ACC112 (cell line): ENCODE measurements around the gene MRNIP.

Experiments used
- H2AFZ ChIP-seq: fragments of 200-600 bp; sonication (generic); one replicate; pipeline ENCODE4 v1.6.0; 2017; ENCODE audit warnings: antibody characterized with exemption, low read length; ENCODE audit not compliant: unreplicated experiment
- H3K27ac ChIP-seq: fragments of 200-600 bp; sonication (generic); 2 replicates; pipeline ENCODE4 v1.5.1; 2014; ENCODE audit warnings: low read depth, mild to moderate bottlenecking, antibody characterized with exemption, low read length, moderate library complexity
- H3K27me3 ChIP-seq: fragments of 200-600 bp; sonication (generic); 2 replicates; pipeline ENCODE4 v1.6.1; 2014; ENCODE audit warnings: mild to moderate bottlenecking, antibody characterized with exemption, low read length, moderate library complexity, mixed read lengths; ENCODE audit not compliant: insufficient read depth
- H3K36me3 ChIP-seq: fragments of 200-600 bp; sonication (generic); 2 replicates; pipeline ENCODE4 v1.6.1; 2016; ENCODE audit warnings: mild to moderate bottlenecking, antibody characterized with exemption, low read length, moderate library complexity, mixed read lengths; ENCODE audit not compliant: insufficient read depth
- H3K4me1 ChIP-seq: fragments of 200-600 bp; sonication (generic); one replicate; pipeline ENCODE4 v1.6.1; 2016; ENCODE audit warnings: low read length, mixed read lengths; ENCODE audit not compliant: insufficient read depth, unreplicated experiment, control insufficient read depth
- H3K4me3 ChIP-seq: fragments of 200-600 bp; sonication (generic); 2 replicates; pipeline ENCODE4 v1.5.1; 2014; ENCODE audit warnings: mild to moderate bottlenecking, low read depth, low read length
- H3K79me2 ChIP-seq: fragments of 200-600 bp; sonication (generic); one replicate; pipeline ENCODE4 v1.6.0; 2016; ENCODE audit warnings: low read length; ENCODE audit not compliant: control insufficient read depth, unreplicated experiment, insufficient read depth

Gene MRNIP

DNA sequence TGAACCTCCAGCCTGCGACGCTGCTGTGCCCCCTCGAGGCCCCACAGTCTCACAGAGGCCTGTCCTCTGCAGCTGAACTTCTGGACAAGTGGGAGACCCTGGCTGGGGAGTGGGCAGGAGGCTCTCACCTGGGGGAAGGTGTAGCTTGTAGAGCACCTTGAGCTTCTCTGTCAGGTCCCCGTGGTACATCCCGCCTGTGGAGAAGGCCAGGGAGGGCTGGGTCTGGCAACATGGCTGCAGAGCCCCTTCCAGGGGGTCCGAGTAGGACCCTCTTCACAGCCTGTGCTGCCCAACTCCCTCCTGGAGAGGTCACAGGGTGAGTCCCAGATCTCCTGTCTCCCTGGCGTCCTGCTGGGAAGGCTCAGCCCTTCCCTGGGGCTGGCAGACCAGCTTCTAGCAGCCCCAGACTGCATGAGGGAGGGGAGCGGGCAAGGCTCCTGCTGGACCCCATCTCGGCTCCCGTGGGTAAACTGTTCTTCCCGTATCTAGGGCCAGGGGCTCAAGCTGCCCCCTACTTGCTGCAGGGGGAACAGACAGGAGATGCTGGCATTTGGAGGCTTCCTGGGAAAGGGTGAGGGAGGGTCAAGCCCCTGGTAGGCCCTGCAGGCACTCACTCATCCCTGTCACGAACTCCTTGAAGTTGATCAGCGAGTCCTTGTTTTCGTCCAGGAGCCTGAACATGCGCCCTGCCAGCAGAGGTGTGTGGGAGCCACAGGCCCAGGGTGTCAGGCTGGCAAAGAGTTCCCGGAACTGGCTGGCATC lies 11.2 kb upstream of the MRNIP start:
- Histone ChIP-seq H3K4me3 (no peak overlapping the region), H3K27me3 (no peaks in the 10 kb centered on the region), H2AFZ (no peak overlapping the region), H3K27ac (no peak overlapping the region), H3K36me3 (peaks cover 6% of the 10 kb centered on the region; the same call in 1 of the 2 replicates), H3K4me1 (no peaks in the 10 kb centered on the region), H3K79me2 (no peaks in the 10 kb centered on the region)

DNA sequence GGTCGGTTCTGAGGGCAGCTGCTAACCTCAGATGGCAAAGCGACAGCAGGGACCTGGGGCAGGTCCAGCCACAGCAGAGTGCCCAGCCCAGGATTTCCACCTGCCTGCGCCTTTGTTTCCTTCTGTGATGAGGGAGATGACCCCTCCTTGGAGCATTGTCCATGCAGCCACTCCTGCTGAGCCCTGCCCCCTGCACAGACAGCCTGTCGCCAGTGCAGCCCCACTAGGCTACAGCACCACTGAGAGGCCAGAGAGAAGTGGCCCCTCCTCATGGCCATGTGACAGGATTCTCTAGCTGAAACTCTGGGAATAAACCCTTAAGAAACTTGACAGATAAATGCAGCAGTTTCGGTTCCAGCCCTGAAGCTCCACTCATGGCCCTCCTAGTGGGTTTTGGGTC lies 10.5 kb upstream of the MRNIP start:
- no peak overlapping the region for H3K27ac ChIP-seq
- no peaks in the 10 kb centered on the region for H3K4me1 ChIP-seq
- no peaks in the 10 kb centered on the region for H3K79me2 ChIP-seq
- H3K4me3 ChIP-seq = no peak overlapping the region
- peaks cover 6% of the 10 kb centered on the region; the same call in 1 of the 2 replicates for H3K36me3 ChIP-seq
- no peaks in the 10 kb centered on the region for H3K27me3 ChIP-seq
- no peak overlapping the region for H2AFZ ChIP-seq

DNA sequence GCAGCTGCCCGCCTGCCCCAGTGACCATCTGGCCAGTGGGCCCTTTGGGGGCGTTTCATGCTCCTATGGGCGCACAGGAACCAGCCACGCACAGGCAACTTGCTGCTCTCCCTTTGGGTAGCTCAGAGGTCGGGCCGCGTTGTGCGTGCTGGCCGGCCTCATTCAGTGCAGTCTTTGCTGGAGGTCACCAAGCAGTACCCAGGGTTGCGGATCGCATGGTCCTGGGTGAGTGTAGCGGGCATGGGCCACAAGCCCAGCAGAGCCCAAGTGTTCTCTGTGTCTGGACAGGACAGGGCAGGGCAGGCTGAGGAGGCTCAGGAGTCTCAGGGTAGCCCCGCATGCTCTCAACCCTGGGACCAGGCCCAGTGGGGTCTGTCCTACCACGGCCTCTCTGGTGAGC lies 9.9 kb upstream of the MRNIP start:
- Histone ChIP-seq H3K27ac (no peak overlapping the region), H3K4me1 (no peaks in the 10 kb centered on the region), H3K79me2 (no peaks in the 10 kb centered on the region), H3K4me3 (no peak overlapping the region), H2AFZ (no peak overlapping the region), H3K27me3 (no peaks in the 10 kb centered on the region), H3K36me3 (peaks cover 11% of the 10 kb centered on the region; the same call in 1 of the 2 replicates)

DNA sequence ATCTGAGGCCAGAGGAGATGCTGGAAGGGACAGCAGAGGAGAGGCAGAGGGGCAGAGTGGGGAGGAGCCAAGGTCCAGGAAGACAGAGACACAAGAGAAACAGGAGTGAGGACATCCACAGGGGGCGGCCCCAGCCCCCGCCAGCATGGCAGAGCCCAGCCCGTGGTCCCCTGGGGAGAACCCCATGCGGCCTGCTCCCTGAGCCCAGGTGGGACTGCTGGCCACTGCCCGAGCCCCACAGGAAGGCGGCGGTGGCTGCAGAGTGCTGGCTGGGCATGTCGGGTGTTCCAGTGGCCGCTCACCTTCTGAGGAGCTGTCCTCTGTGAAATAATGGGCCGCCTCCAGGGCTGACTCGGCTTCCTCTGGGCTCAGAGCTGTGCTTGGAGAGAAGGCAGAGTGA lies 8.9 kb upstream of the MRNIP start:
- no peak overlapping the region for H3K27ac ChIP-seq
- H3K4me1 ChIP-seq = no peaks in the 10 kb centered on the region
- no peaks in the 10 kb centered on the region for H3K27me3 ChIP-seq
- no peaks in the 10 kb centered on the region for H3K79me2 ChIP-seq
- no peak overlapping the region for H3K4me3 ChIP-seq
- peaks cover 21% of the 10 kb centered on the region; the same call in 1 of the 2 replicates for H3K36me3 ChIP-seq
- no peak overlapping the region for H2AFZ ChIP-seq

DNA sequence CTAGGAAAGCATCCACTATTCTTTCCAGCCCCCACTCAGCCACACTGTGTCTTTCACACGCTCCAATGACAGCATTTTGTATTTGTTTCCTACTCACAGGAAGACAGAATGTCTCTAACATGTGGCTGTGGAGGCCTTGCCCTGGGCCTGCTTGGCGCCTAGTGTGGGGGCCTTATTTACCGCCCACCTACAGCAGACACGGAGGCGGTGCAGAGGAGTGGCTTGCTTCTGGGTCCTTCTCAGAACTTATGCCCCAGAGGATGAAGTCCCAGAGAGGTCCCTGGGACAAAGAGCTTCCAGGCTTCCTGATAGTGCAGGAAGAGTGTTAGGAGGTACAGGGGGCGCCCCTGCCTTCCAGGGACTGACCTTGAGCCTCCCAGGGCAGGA lies 8.5 kb upstream of the MRNIP start:
- Histone ChIP-seq H3K27ac (no peak overlapping the region), H3K4me3 (no peak overlapping the region), H3K36me3 (peaks cover 25% of the 10 kb centered on the region; the same call in 1 of the 2 replicates), H3K27me3 (no peaks in the 10 kb centered on the region), H3K79me2 (no peaks in the 10 kb centered on the region), H2AFZ (no peak overlapping the region), H3K4me1 (no peaks in the 10 kb centered on the region)

DNA sequence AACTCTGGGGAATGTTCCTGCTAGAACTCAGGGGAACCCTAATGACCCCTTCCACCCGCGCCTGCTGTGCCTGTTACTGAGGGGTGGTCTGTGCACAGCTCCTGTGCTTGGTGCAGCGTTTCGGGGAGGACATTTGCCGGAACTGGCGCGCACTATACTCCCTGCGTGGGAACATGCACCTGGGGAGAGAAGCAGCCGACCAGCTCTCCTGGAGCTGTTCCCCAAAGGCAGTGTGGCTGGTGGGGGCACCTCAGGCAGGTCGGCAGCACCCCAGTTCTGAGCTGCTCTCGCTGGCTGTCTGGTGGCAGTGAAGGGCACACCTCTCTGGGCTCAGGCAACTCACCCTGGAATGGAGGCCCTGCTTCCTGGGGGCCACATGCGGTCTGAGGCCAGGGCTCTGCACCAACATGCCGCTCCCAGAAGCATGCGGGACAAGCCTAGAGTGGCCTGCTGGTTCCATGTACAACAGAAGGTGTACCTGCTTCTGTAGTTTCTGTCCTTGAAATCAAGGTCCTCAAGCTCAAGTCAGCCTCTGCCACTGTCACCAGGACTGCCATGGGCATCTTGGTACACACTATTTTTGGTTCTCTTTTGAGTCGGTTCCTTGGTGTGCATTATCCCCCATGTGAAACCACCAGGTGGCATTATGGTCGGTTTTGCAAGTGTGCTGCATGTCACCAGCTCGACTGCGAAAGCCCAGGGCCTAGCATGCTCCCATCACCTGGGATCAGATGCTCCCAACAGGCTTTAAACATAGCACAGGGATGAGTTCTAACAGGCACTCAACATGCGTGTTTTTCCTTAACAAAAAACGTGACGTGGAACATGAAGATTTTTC lies 7.8 kb upstream of the MRNIP start:
- no peaks in the 10 kb centered on the region for H3K4me1 ChIP-seq
- H3K27me3 ChIP-seq = no peaks in the 10 kb centered on the region
- H3K4me3 ChIP-seq = no peak overlapping the region
- H3K79me2 ChIP-seq = no peaks in the 10 kb centered on the region
- no peak overlapping the region for H2AFZ ChIP-seq
- H3K27ac ChIP-seq = no peak overlapping the region
- peaks cover 27% of the 10 kb centered on the region; the same call in 1 of the 2 replicates for H3K36me3 ChIP-seq

DNA sequence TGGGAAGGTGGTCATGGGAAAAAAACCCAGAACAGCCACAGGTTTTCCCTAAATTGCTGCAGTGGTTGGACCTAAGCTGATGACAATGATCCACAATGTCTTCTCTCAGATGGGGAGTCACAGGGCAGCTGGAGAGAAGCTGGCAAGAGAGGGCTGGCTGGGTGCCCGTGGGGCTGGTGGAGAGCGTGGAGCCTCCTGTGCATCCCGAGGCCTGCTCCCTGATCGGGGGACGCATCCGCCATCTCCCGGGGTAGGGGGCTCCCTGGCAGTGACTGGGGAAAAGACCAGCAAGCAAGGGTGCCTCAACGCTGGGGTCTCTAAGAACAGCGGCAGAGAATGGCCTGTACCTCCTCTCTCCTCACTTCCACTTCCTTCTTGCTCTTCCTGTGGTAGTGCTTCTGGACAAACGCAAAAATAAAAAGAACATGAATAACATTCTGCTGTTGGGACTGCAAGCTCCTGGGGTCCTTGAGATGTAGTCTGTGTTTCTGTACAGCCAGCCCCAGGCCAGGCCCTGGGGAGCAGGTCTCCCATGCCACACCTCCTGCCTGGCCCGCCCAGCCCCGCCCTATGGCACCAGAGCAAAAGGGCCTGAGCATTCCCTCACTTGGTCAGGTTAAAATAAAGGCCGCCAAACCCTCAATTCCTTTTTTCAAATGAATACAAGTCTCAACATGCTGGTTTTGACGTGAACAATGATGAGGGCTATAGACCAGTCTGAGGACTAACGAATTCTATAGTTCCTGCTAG lies 7.0 kb upstream of the MRNIP start:
- H3K4me1 ChIP-seq = no peaks in the 10 kb centered on the region
- H2AFZ ChIP-seq = no peak overlapping the region
- H3K27ac ChIP-seq = no peak overlapping the region
- H3K36me3 ChIP-seq = peaks cover 27% of the 10 kb centered on the region; the same call in 1 of the 2 replicates
- H3K79me2 ChIP-seq = no peaks in the 10 kb centered on the region
- no peak overlapping the region for H3K4me3 ChIP-seq
- H3K27me3 ChIP-seq = no peaks in the 10 kb centered on the region

DNA sequence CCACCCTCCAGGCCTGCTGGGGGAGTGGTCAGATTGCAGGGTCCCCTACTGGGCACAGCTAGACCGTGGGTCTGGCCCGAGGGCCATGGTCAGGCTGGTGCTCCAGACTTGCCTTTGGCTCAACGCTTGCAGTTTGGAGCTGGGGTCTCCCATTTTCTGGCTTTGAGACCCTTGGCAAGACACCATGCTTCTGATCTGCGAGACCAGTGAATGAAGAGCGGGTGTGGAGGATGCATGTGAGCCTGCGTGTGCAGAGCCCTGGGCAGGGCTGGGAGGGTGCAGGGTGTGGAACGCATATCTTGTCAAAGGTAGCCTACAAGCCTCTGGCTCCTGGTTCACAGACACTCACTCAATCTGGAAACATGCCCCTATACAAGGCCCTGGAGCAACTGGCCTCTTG lies 6.1 kb upstream of the MRNIP start:
- Histone ChIP-seq H3K4me3 (no peak overlapping the region), H3K4me1 (peaks cover 10% of the 10 kb centered on the region), H3K79me2 (no peaks in the 10 kb centered on the region), H3K36me3 (peaks cover 24% of the 10 kb centered on the region; the same call in 1 of the 2 replicates), H3K27me3 (no peaks in the 10 kb centered on the region), H2AFZ (no peak overlapping the region), H3K27ac (no peak overlapping the region)

DNA sequence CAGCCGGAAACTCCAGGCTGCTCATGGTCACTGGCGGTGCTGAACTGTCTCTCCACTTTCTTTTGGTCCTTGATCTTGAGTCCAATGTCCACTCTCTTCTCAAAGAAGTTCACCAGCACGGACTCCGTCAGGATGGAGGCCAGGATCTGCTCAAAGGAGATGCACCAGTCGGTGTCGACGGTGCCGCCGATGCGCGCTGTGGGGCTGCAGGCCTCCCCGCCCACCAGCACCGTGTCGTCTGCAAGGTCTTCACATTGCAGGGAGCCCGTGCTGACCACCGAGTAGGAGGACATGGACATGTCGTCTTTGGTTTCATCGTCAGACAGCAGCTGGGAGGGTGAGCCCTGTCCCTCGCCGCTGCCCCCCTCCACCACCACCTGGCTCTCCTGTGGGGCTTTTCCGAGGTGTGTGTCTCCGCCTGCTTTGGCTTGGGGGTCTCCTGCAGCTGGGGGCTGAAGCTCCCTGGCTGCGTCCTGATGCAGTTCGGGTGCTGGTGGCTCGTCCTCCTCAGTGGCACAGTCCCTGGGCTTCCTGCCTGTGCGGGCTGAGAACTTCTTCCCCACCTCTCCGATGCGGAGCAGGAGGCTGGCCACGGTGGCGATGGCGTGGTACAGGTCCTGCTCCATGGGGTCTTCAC lies 5.0 kb upstream of the MRNIP start:
- H2AFZ ChIP-seq = no peak overlapping the region
- peaks cover 12% of the 10 kb centered on the region for H3K4me1 ChIP-seq
- no peak overlapping the region for H3K27ac ChIP-seq
- peaks cover 24% of the 10 kb centered on the region; the same call in 1 of the 2 replicates for H3K36me3 ChIP-seq
- no peaks in the 10 kb centered on the region for H3K79me2 ChIP-seq
- no peak overlapping the region for H3K4me3 ChIP-seq
- H3K27me3 ChIP-seq = no peaks in the 10 kb centered on the region

DNA sequence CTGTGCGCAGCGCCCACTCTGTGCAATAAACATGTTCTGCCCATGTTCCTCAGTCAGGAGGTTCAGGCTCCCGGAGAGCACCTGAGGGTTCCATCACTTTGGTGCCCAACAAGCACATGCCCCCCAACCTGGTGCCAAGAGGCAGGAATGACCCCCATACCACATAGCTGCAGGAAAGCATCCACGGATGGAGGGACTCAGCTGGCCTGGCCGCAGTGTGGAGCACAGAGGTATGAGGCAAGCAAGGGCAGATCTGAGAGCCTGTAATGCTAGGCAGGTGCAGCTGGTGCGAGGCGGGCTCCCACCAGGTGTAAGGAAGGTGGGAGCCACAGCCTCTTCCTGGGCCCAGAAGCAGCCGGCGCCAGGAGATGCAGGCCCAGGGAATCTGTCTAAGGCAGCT lies 4.3 kb upstream of the MRNIP start:
- Histone ChIP-seq H3K79me2 (peaks cover 4% of the 10 kb centered on the region), H2AFZ (no peak overlapping the region), H3K36me3 (peaks cover 24% of the 10 kb centered on the region; the same call in 1 of the 2 replicates), H3K4me3 (no peak overlapping the region), H3K27ac (no peak overlapping the region), H3K27me3 (no peaks in the 10 kb centered on the region), H3K4me1 (peaks cover 12% of the 10 kb centered on the region)
